NK-92 (cell line): ENCODE data around the gene ZG16B.

Experiments used
- DNase-seq: peaks from one replicate; lab custom pipeline; 2025; ENCODE audit not compliant: unreplicated experiment; lab: John Stamatoyannopoulos, UW

ZG16B gene

DNA sequence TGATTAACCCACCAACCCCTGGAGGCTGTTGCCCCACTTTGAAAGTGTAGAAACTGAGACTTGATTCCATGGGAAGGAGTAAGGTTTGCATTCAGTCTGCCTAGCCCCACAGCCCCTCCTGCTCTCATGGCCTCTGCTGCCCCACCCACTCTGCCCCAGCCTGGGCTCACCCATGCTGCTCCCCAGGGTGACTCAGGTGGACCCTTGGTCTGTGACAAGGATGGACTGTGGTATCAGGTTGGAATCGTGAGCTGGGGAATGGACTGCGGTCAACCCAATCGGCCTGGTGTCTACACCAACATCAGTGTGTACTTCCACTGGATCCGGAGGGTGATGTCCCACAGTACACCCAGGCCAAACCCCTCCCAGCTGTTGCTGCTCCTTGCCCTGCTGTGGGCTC, 25.4 kb upstream of the ZG16B start:
- DNase-seq: no peak

DNA sequence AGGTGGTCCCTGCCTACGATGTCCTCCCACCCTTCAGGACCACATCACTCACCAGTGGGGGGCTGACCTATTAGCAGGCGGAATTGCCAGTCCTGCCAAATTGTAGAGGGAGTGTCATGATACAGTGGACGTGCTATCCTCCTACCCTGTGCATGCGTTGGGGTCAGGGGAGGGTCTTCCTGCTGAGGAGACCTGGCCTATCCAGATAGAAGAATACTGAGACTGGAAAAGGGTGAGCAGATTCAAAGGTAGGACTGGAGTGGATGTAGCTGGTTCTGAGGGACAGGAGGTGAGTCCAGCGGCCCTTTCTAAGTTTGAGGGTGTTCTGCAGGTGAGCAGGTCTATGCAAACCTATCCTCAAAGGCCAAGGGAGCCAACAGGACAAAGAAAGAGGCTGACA, 23.8 kb upstream of the ZG16B start:
- no peak for DNase-seq

DNA sequence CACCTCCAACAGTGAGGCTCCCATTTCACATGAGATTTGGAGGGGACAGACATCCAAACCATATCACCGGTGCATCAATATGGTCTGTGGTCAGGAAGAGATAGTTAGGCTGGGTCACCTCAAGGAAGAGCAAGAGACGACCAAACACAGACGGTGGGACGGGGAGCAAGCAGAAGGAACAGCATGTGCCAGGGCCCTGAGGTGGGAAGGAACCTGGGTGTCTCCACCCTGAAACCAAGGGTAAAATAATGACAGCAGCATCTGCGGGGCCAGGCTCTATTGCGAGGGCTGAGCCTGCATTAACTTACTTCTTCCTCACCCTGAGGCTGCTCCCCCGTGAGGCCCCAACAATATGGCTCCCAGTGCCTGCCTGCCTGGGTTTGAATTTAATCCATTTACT, 21.9 kb upstream of the ZG16B start:
- DNase-seq: no peak

DNA sequence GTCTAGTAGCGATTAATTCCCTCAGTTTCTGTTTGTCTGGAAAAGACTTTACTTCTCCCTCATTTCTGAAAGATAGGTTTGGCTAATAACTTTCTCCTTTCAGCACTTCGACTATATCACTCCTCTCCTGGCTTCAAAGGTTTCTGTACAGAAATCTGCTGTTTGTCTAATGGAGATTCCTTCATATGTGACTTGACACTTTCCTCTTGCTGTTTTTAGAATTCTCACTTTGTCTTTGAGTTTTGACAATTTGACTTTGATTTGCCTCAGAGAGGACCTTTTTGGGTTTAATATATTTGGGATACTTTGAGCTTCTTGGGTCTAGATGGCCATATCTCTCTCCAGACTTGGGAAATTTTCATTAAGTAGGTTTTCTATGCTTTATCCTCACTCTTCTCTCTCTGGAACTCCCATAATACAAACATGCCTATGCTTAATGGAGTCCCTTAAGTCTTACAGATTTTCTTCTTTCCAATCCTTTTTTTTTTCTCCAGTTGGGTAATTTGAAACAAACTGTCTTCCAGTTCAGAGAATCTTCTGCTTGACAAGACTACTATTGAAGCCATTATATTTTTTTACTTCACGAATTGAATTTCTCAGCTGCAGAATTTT, 20.8 kb upstream of the ZG16B start:
- no peak for DNase-seq

DNA sequence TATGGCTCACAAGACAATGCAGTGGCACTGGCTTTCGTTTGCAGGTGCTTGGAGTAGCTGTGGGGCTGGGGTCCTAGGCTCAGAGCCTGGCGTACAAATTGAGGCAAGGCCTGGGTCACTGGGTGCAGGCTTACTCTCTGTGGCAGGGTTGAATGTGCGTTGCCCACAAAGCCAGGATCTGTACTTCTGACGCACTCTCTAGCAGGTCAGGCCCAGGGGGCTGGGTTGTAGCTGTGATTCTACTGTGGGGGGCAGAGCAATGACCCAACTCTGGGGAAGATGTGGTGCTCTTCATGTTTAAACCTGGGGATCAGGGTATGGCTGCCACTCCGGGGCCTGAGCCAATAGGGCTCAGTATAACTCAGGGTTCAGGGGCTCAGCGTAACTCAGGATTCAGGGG, 19.5 kb upstream of the ZG16B start:
- DNase-seq: no peak

DNA sequence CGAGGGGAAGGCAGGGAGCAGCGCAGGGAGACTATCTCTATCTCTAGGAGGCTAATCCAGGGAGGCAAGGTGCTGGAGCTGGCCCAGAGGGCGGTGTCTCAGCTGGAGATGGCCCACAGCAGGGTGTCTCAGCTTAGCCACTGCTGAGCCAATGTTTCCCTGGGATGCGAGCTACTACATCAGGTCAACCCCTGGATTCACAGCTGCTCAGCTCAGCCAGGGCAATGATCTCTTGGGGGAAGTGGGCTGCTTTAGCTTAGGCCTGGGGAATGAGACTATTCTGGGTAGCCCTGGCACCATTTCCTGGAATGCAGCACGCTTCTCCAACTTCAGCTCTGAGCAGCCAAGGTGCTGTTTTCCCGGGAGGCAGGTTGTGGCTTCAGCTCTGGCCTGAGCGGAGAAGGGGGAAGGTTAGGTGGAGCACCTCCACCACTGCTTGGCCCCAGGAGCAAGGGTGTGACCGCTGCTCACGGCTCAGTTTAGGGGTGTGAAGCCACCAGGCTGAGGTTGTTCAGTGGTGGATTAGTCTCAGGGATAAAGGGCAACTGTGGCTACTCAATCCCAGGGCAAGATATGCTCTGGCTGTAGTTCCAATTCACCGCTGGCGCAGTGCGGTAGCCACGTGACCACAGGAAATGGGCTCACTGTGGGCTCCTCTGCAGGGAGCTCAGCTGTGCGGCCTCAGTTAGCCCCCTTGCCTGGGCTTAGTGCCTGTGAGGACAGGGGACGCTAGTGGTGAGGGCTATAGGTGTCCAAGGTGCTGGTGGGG, 18.2 kb upstream of the ZG16B start:
- DNase-seq: no peak

DNA sequence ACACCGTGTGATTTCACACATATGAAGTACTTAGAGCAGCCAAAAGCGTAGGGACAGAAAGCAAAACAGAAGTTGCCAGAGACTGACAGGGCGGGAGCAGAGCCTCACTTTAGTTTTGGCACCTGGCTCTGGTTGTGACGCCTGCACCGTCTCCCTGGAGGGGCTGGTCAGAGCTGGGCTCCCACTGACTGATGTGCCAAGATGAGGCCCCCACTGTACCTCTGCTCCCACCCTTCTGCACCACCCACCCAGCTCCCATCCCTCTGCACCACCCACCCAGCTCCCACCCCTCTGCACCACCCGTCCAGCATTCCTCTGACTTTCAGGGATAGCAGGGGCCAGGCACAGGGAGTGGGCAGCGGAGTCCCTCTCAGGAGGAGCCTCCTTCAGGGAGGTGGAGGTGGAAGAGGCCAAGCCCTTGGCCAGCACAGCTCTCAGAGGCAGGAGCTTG, 16.3 kb upstream of the ZG16B start:
- DNase-seq: no peak

DNA sequence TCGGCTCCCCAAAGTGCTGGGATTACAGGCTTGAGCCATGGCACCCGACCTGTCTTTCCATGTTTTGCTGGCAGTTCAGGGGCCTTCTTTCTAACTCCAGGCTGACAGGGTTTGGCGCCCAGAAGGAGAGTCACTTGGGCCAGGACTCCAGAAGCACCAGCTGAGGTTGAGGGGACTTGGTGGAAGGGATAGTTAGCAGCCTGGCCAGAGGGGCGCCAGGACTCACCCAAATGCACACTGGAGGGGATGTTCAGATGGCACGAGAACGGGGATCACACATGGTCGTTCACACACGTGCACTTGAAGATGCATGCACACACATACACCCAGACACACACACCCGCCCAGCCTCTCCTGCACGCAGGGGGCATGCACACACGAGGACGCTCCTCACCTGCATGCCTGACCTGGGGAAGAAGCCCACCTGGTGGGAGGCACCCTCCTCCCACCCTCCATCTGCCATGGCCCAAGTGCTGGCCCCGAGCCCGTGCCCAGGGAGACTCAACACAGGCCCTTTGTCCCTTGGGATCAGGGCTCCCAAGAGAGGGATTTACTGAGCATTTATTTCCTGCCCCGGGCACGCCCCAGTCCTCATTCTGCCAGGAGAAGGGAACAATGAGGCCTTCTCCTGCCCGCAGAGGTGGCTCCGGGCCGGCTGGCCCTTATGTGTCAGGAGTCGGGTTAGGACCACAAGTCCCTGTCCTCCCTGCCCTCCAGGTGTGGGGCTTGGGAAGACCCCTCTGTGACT, 15.4 kb upstream of the ZG16B start:
- no peak for DNase-seq

DNA sequence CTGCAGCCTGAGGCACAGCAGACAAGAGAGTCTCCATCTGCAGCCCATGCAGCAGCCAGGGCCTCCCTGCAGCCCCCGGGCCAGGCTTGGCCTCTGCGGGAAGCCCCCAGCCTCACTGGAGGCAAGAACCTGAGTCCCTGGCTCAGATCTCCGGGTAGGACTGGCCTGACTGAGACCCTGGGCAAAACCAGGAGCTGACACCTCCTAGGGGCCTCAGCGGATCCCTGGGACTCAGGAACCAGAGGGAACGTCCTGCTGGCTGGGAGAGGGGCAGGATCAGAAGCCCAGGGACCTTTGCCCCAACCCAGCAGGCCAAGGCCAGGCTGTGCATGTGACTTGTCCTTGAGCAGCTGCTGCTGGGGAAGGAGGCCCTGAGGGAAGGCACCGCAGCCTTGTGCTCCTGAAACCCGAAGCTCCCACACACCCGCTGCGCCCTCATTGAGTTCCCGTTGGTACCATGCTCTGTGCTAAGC, 14.8 kb upstream of the ZG16B start:
- no peak for DNase-seq

DNA sequence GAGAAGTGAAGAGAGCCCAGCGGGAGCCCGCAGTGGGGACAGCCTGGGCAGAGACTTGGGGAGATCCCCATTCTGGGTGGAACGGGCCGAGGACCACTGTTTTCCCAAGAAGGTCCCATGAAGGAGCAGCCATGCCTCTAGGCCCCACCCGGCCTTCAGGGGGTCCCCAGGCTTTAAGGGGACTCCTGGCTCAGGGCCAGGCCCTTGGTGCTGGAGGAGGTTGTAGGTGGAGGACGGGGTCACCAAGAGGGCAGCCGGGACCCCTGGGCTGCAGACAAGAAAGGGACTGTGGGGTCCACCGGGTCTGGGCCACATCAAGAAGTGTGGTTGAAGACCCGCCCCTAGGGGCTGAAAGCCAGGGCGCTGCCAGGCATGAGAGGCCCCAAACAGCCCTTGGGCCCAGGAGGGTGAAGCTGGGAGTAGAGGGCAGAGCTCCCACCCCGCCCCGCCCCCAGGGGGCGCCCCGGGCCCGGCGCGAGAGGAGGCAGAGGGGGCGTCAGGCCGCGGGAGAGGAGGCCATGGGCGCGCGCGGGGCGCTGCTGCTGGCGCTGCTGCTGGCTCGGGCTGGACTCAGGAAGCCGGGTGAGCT, 13.3 kb upstream of the ZG16B start, which contains the start of gene PRSS21:
TSS of gene PRSS21 (plus strand) at position 487 of the 589 bp plus-strand sequence. CDS start at position 519, 32 bp downstream.
- DNase-seq: no peak

DNA sequence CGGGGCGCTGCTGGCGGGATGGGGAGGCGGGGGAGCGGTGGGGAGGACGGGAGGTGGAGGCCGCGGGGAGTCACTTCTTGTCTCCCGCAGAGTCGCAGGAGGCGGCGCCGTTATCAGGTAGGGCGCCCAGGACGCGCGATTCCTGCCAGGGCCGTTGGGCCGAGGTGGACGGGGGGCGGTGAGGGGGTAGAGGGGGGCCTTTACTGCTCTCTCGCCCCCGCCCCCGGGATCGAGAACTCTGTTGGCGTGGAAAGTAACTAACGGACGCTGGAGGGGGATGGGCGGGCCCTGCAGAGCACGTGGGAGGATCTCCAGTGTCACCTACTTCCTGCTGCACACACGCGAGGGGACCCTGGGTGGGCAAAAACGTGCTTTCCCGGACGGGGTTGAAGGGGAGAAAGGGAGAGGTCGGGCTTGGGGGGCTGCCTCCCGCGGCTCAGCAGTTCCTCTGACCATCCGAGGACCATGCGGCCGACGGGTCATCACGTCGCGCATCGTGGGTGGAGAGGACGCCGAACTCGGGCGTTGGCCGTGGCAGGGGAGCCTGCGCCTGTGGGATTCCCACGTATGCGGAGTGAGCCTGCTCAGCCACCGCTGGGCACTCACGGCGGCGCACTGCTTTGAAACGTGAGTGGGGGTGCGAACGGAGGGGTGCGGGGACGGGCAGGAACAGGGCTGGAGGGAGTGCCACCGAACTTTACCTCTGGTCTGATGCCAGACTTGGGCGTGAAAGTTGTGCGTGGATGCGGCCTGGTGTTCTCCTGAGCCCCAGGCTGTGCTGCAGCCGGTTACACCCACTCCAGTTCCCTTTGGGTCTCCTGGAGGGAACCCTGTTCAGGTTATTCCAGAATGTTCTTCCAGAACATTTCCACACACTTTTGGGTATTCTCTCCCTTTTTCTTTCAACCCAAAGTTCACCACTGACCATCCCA, 12.5 kb upstream of the ZG16B start:
- DNase-seq: no peak

DNA sequence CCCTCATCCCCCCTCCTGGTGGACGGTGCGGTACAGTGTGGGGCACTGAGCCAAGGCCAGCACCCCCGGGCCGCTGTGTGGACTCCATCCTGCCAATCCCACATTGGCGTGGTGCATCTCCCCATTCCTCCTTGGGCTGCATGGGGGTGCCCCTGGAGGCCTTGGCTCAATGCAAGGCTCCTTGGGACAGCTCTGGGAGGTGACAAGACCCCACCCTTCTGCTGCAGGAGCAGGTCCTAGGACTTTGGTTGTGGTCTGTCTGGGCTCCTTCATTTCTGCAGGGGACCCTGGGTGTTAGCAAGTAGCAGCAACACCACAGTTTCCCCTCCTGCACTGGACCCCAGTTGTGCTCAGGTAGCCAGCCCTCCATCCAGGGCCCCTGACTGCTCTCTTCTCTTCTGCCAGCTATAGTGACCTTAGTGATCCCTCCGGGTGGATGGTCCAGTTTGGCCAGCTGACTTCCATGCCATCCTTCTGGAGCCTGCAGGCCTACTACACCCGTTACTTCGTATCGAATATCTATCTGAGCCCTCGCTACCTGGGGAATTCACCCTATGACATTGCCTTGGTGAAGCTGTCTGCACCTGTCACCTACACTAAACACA, 11.7 kb upstream of the ZG16B start:
- no peak for DNase-seq

DNA sequence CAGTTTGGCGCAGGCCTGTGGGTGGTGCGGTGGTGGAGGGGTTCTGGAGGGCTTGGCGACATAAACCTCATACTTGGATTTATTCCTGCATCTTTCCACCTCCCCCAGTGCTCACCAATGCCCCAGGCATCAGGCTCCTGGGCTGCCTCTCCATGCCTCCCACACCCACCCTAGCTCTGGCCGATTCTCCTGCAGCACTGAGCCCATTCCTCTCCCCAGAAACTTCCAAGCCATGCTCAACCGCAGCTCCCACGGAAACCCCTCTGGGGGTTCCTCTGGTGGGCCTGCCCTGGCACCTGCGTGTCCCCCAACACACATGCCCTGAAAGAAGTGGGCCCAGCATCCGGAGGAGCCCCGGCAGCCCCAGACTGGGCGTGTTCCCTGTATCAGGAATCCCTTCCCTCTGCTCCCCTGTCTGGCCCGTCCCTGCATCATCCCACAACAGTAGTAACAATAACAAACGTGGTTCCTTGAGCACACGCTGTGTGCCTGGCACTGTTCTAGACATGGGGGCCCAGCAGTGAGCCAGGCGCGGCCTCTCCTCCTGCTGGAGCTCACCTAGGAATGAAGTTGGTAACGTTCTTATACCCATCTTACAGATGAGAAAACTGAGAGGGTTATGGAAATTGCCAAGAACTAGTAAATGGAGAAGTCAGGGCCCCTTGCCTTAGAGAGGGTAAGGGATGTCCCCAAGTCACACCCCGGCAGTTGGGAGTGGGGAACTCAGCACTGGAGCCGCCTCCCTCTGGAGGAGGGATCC, 10.7 kb upstream of the ZG16B start:
- no peak for DNase-seq

DNA sequence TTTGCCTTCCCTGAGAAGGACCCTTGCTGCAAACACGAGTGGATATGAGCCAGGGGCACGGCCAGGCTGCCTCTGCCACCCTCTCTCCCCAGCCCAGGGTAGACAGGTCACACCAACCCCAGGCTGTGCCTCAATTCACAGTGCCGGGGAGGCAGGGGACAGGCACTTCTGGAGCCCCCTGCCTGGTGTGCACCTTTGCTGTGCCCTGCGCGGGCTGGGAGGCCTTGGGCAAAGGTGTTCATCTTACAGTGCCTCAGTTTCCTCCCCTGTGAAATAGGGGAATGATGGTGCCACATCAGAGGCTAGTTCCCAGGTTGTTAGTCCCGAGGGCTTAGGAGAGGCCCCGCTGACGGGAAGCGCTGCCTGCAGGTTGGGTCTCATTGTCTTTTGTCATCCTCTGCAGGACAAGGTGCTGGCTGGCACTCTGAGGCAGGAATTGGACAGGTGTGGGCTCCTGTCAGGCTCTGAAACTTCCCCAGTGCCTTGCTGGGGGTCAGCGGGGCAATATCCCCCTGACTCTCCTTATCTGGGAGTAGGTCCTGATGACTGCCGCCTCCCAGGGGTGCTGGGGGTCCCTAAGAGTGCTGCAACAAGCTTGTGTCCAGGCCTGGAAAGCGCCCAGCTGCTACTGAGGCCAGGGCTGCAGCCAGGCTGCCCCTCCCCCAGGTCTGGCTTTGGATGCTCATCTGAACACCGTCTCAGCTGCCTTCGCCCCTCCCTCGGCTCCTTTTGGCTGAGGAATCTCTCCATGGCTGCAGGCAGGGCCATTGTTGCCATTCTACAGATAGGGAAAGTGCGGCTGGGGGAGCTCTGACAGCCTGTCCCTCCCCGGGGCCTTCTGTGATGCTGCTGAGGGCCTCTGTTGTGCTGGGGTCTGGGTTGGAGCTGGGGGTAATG, 9.9 kb upstream of the ZG16B start:
- no peak for DNase-seq

DNA sequence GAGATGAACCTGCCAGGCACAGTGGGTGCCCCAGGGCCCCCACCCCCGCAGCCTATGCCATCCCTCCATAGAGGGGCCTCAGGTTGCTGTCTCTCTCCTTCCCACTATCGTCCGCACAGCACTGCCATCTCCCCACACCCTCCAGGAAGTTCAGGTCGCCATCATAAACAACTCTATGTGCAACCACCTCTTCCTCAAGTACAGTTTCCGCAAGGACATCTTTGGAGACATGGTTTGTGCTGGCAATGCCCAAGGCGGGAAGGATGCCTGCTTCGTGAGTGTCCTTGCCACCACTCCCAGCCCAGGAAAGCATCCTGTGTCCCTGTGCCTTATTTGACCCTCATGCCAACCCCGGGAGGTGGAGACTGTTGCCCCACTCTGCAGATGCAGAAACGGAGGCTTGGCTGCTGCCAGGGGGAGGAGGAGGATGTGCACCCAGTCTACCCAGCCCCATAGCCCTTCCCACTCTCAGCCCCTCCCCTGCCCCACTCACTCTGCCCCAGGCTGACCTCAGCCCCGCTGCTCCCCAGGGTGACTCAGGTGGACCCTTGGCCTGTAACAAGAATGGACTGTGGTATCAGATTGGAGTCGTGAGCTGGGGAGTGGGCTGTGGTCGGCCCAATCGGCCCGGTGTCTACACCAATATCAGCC, 9.1 kb upstream of the ZG16B start:
- no peak for DNase-seq

DNA sequence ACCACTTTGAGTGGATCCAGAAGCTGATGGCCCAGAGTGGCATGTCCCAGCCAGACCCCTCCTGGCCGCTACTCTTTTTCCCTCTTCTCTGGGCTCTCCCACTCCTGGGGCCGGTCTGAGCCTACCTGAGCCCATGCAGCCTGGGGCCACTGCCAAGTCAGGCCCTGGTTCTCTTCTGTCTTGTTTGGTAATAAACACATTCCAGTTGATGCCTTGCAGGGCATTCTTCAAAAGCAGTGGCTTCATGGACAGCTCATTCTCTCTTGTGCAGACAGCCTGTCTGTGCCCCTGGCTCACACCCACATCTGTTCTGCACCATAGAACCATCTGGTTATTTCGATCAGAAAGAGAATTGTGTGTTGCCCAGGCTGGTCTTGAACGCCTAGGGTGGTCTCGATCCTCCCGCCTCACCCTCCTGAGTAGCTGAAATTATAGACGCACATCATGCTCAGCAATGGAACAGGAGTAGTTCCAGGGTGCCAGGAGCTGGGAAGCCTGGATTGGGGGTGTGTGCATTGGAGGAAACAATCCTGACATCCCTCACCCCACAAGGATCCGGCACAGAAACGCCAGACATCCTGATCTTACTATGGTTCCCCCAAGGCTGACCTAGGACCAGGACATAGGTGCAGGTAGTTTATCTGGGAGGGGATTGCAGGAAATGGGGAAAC, 8.5 kb upstream of the ZG16B start:
- DNase-seq: no peak

DNA sequence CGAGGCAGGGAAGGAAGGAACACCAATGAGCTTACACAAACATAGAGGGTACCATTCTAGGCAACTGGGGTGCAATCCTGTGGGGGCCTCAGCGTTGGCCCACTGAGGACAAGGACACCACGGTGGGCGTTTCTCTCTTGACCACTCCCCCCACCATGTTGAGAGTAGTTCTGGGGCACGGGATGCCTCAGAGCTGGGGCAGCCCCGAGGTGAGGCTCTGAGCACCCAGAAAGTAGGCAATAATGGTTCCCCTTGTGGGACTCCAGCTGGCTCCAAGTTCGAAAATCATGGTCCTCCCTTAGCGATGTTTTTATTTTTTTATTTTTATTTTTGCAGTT, 8.0 kb upstream of the ZG16B start:
- DNase-seq: no peak
